ENCODE data around the gene ENTR1.

ENTR1 gene

DNA sequence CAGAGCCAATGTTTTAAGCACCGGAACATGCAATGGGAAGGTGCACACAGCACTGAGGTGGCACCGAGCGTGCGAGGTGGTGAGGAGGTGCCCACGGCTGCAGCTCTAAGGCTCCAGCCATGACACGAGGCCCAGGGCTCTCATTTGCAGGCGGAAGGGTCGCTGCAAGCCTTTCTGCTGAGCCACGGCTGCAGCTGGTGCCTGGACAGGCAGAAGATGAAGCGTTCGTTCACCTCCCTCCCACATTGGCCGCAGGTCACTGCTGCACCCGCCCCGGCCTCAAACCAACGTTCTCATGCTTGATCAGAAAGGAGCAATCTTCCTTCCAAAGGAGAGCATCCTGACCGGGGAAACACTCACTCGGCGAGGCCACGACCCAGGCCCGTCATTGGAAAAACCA lies 33.7 kb upstream of the ENTR1 start:
- DNase-seq (ENCODE audit: extremely low spot score) = no peak
- CTCF ChIA-PET = interaction anchor here (0.6 kb wide), 1 partner anchor 527 kb away, joined by 4 read pairs; no protein-coding TSS in a partner anchor
- POLR2A ChIA-PET = no interaction called here
- no peak for TF ChIP-seq ZNF384 (IDR thresholded peaks at IDR 0.05)
- TF ChIP-seq SUZ12 (IDR thresholded peaks at IDR 0.05) = no peak
- TF ChIP-seq ARNT (IDR thresholded peaks at IDR 0.05) = no peak
- TF ChIP-seq FOXM1 (IDR thresholded peaks at IDR 0.05; ENCODE audit: borderline replicate concordance) = no peak
- no peak for TF ChIP-seq TARDBP (IDR thresholded peaks at IDR 0.05)

DNA sequence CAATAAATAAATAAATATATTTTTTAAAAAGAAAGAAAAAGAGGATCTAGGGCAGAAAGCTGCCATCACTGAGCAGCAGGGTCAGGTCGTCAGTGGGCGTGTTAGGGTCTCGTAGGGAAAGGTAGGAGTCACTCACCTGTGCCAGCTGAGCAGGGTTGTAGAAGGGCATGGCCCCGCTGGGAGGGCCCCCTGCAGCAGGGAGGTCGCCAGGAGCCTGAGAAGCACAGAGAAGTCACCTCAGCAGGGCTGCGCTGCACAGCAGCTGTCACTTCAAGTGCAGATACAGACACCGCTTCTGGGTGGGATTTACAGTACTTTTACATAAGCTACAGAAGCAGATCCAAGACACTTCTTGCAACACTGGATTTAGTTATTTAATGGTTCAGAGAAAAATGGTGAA lies 33.3 kb upstream of the ENTR1 start:
- ChIA-PET POLR2A (no interaction called here), CTCF (no interaction called here)
- no peak for TF ChIP-seq L3MBTL2 (conservative IDR thresholded peaks at IDR 0.05)
- TF ChIP-seq LEF1 (IDR thresholded peaks at IDR 0.05; ENCODE audit: borderline replicate concordance) = no peak
- no peak for TF ChIP-seq HDGF (IDR thresholded peaks at IDR 0.05; ENCODE audit: borderline replicate concordance)
- no peak for TF ChIP-seq ZNF384 (IDR thresholded peaks at IDR 0.05)
- no peak for TF ChIP-seq PKNOX1 (IDR thresholded peaks at IDR 0.05)
- no peak for TF ChIP-seq ARNT (IDR thresholded peaks at IDR 0.05)
- TF ChIP-seq FOXK2 (IDR thresholded peaks at IDR 0.05) = no peak
- no peak for TF ChIP-seq FOXA1 (IDR thresholded peaks at IDR 0.05)
- TF ChIP-seq FOXM1 (IDR thresholded peaks at IDR 0.05; ENCODE audit: borderline replicate concordance) = no peak
- no peak for TF ChIP-seq SUZ12 (IDR thresholded peaks at IDR 0.05)
- TF ChIP-seq CTBP1 (IDR thresholded peaks at IDR 0.05; ENCODE audit: borderline replicate concordance) = no peak
- no peak for TF ChIP-seq NFRKB (IDR thresholded peaks at IDR 0.05)
- TF ChIP-seq SP1 (IDR thresholded peaks at IDR 0.05) = no peak
- no peak for TF ChIP-seq BHLHE40 (IDR thresholded peaks at IDR 0.05; ENCODE audit: borderline replicate concordance)
- DNase-seq (ENCODE audit: extremely low spot score) = no peak

- TF ChIP-seq ZNF384 (IDR thresholded peaks at IDR 0.05) (no peak), CTBP1 (IDR thresholded peaks at IDR 0.05; ENCODE audit: borderline replicate concordance) (no peak), FOXM1 (IDR thresholded peaks at IDR 0.05; ENCODE audit: borderline replicate concordance) (no peak), FOXK2 (IDR thresholded peaks at IDR 0.05) (no peak), SP1 (IDR thresholded peaks at IDR 0.05) (no peak), NFRKB (IDR thresholded peaks at IDR 0.05) (no peak), PKNOX1 (IDR thresholded peaks at IDR 0.05) (no peak)
- CTCF ChIA-PET = interaction anchor here (0.5 kb wide), 1 partner anchor 166 kb away, joined by 3 read pairs; no protein-coding TSS in a partner anchor
- POLR2A ChIA-PET = no interaction called here
- DNase-seq (ENCODE audit: extremely low spot score) = no peak
Observed at GRCh38 chr9:136443087-136443486, 32.7 kb upstream of the ENTR1 start.

- CTCF ChIA-PET = no interaction called here
- POLR2A ChIA-PET = no interaction called here
Observed at GRCh38 chr9:136442265-136442664, 31.9 kb upstream of the ENTR1 start.

DNA sequence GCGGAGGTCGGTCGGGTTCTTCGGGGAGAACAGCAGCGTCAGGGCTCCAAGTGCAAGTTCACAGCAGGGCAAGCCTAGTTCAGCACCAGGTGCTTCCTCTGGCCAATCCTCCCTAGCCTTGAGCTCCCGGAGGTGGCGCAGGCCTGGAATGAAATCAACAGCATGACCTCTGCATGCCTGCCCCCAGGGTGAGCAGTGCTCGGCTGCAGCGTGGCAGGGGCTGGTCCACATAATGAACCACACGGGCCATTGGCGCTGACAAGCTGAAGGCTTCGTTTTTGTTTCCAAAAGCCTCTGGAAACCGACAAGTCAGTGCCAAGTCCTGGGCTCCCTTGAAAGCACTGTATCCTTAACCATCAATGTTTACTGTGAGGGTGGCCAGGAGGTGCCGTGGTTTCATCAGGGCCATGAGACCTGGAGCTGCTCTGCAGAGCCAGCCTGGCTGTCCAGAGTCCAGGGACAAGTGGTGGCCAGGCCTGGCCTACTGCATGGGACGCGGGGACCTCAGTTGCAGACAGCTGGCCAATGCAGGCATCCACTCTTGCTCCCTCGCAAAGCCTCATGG lies 31.3 kb upstream of the ENTR1 start:
- ChIA-PET CTCF (no interaction called here), POLR2A (no interaction called here)
- no peak for TF ChIP-seq HDGF (IDR thresholded peaks at IDR 0.05; ENCODE audit: borderline replicate concordance)
- no peak for TF ChIP-seq BHLHE40 (IDR thresholded peaks at IDR 0.05; ENCODE audit: borderline replicate concordance)
- TF ChIP-seq SUZ12 (IDR thresholded peaks at IDR 0.05) = no peak
- TF ChIP-seq LEF1 (IDR thresholded peaks at IDR 0.05; ENCODE audit: borderline replicate concordance) = no peak
- TF ChIP-seq L3MBTL2 (conservative IDR thresholded peaks at IDR 0.05) = no peak
- TF ChIP-seq SP1 (IDR thresholded peaks at IDR 0.05) = no peak
- TF ChIP-seq FOXK2 (IDR thresholded peaks at IDR 0.05) = no peak
- TF ChIP-seq PKNOX1 (IDR thresholded peaks at IDR 0.05) = no peak
- TF ChIP-seq FOXA1 (IDR thresholded peaks at IDR 0.05) = no peak
- no peak for TF ChIP-seq NFRKB (IDR thresholded peaks at IDR 0.05)
- no peak for TF ChIP-seq ELF4 (IDR thresholded peaks at IDR 0.05)
- no peak for TF ChIP-seq FOXM1 (IDR thresholded peaks at IDR 0.05; ENCODE audit: borderline replicate concordance)
- TF ChIP-seq ARNT (IDR thresholded peaks at IDR 0.05) = no peak
- no peak for TF ChIP-seq CTBP1 (IDR thresholded peaks at IDR 0.05; ENCODE audit: borderline replicate concordance)
- no peak for TF ChIP-seq ZNF384 (IDR thresholded peaks at IDR 0.05)
- no peak for TF ChIP-seq TARDBP (IDR thresholded peaks at IDR 0.05)
- DNase-seq (ENCODE audit: extremely low spot score) = no peak

More at GRCh38 chr9:136442265-136442664, 31.9 kb upstream of the ENTR1 start:
- TF ChIP-seq PKNOX1 (IDR thresholded peaks at IDR 0.05) (no peak), TARDBP (IDR thresholded peaks at IDR 0.05) (no peak), ZNF384 (IDR thresholded peaks at IDR 0.05) (no peak), FOXA1 (IDR thresholded peaks at IDR 0.05) (no peak), NFRKB (IDR thresholded peaks at IDR 0.05) (no peak), BHLHE40 (IDR thresholded peaks at IDR 0.05; ENCODE audit: borderline replicate concordance) (no peak), FOXM1 (IDR thresholded peaks at IDR 0.05; ENCODE audit: borderline replicate concordance) (no peak), ARNT (IDR thresholded peaks at IDR 0.05) (no peak), SP1 (IDR thresholded peaks at IDR 0.05) (no peak), ELF4 (IDR thresholded peaks at IDR 0.05) (no peak), SUZ12 (IDR thresholded peaks at IDR 0.05) (no peak)
- no peak for DNase-seq (ENCODE audit: extremely low spot score)

GRCh38 chr9:136441191-136441680 lies 30.8 kb upstream of the ENTR1 start:
- TF ChIP-seq FOXA1 (IDR thresholded peaks at IDR 0.05) (no peak), HDGF (IDR thresholded peaks at IDR 0.05; ENCODE audit: borderline replicate concordance) (no peak), LEF1 (IDR thresholded peaks at IDR 0.05; ENCODE audit: borderline replicate concordance) (no peak), TARDBP (IDR thresholded peaks at IDR 0.05) (no peak), ARNT (IDR thresholded peaks at IDR 0.05) (no peak), FOXM1 (IDR thresholded peaks at IDR 0.05; ENCODE audit: borderline replicate concordance) (no peak), SUZ12 (IDR thresholded peaks at IDR 0.05) (no peak), PKNOX1 (IDR thresholded peaks at IDR 0.05) (no peak)
- POLR2A ChIA-PET = no interaction called here
- CTCF ChIA-PET = no interaction called here
- no peak for DNase-seq (ENCODE audit: extremely low spot score)

Measured in HEK293T (cell line).